NCI-H128 (cell line): ENCODE measurements around the gene ZNF264.
"Not testable (repeated sequence)": the region's sequence is repeated elsewhere in the genome, so short reads cannot be mapped to it uniquely, and the experiment has no call there.

ENCODE experiments used
- DNase-seq: peaks from one replicate; lab custom pipeline; 2025; ENCODE audit not compliant: unreplicated experiment; lab: John Stamatoyannopoulos, UW

ZNF264 gene

GRCh38 chr19:57244513-57244912 lies 53.2 kb downstream of the ZNF264 start:
- no peak for DNase-seq

- DNase-seq, result no peak
These were observed 53.8 kb downstream of the ZNF264 start for GRCh38 chr19:57245066-57245465.

- DNase-seq, result no peak
These were observed 54.7 kb downstream of the ZNF264 start for GRCh38 chr19:57245959-57246358.

GRCh38 chr19:57248646-57249045 lies 57.3 kb downstream of the ZNF264 start:
- no peak for DNase-seq

- DNase-seq, result no peak
These were observed 58.0 kb downstream of the ZNF264 start for GRCh38 chr19:57249329-57249728.

GRCh38 chr19:57253767-57254166 lies 62.5 kb downstream of the ZNF264 start:
- DNase-seq, result not testable (repeated sequence)

GRCh38 chr19:57262044-57262443 lies 70.7 kb downstream of the ZNF264 start:
- no peak for DNase-seq

GRCh38 chr19:57263244-57263741 lies 72.0 kb downstream of the ZNF264 start:
- DNase-seq, result no peak

- no peak for DNase-seq
These were observed 76.0 kb downstream of the ZNF264 start for GRCh38 chr19:57267291-57267690.

GRCh38 chr19:57269515-57270250 lies 78.4 kb downstream of the ZNF264 start:
- no peak for DNase-seq

GRCh38 chr19:57271280-57271679 lies 80.0 kb downstream of the ZNF264 start:
- DNase-seq, result no peak
